GM19023 (cell line): ENCODE results near the gene PCDHGA1.
"Not testable (repeated sequence)": the region's sequence is repeated elsewhere in the genome, so short reads cannot be mapped to it uniquely, and the experiment has no call there.

ENCODE experiments used
- ATAC-seq: cut with Tn5 transposase; IDR thresholded peaks from one replicate; pipeline ENCODE4 v1.9.1; 2021; ENCODE audit warnings: mild to moderate bottlenecking, moderate library complexity; ENCODE audit not compliant: unreplicated experiment

PCDHGA1 gene

DNA sequence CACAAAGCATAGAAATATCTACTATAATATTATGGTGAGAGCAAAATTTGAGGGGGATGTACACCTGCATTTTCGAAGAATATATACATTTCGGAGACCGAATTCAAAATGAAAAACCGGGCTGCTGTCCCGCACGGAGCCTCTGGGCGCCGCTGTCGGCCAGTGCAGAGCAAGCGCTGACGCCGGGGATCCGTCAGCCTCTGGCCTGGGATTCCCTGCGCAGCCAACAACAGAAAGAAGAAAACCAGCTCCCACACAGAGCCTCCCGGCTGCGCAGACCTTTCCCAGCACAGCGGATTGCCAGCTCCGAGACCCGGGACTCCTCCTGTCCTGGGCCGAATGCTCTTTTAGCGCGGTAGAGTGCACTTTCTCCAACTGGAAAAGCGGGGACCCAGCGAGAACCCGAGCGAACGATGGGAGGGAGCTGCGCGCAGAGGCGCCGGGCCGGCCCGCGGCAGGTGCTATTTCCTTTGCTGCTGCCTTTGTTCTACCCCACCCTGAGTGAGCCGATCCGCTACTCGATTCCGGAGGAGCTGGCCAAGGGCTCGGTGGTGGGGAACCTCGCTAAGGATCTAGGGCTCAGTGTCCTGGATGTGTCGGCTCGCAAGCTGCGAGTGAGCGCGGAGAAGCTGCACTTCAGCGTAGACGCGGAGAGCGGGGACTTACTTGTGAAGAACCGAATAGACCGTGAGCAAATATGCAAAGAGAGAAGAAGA, 77.6 kb downstream of the PCDHGA1 start, which contains the start of gene PCDHGB6:
Gene PCDHGB6, plus strand, starts transcription at position 232 of the 716 bp plus-strand sequence. Its CDS starts 182 bp downstream, at position 414.
- not testable (repeated sequence) for ATAC-seq

DNA sequence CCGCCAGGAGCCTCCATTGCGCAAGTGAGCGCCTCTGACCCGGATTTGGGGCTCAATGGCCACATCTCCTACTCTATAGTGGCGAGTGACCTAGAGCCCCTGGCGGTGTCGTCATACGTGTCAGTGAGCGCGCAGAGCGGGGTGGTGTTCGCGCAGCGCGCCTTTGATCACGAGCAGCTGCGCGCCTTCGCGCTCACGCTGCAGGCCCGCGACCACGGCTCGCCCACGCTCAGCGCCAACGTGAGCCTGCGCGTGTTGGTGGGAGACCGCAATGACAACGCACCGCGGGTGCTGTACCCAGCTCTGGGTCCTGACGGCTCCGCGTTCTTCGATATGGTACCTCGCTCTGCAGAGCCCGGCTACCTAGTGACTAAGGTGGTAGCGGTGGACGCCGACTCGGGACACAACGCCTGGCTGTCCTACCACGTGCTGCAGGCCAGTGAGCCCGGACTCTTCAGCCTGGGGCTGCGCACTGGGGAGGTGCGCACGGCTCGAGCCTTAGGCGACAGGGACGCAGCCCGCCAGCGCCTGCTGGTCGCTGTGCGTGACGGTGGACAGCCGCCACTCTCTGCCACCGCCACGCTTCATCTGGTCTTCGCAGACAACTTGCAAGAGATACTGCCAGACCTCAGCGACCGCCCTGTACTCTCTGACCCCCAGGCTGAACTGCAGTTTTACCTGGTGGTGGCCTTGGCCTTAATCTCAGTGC, 79.4 kb downstream of the PCDHGA1 start:
- ATAC-seq = no peak

DNA sequence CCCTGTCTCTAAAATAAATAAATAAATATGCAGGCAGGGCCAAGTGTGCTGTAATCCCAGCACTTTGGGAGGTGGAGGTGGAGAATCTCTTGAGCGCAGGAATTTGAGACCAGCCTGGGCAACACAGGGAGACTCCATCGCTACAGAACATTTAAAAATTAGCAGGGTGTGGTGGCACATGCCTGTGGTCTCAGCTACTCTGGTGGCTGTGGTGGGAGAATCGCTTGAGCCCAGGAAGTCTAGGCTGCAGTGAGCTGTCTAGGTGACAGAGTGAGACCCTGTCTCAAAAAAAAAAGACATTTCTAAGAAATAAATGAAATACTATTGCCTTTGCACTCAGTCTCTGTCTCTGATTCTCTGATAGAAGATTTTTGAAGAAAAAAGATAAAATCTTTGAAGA, 81.3 kb downstream of the PCDHGA1 start:
- ATAC-seq = no peak

DNA sequence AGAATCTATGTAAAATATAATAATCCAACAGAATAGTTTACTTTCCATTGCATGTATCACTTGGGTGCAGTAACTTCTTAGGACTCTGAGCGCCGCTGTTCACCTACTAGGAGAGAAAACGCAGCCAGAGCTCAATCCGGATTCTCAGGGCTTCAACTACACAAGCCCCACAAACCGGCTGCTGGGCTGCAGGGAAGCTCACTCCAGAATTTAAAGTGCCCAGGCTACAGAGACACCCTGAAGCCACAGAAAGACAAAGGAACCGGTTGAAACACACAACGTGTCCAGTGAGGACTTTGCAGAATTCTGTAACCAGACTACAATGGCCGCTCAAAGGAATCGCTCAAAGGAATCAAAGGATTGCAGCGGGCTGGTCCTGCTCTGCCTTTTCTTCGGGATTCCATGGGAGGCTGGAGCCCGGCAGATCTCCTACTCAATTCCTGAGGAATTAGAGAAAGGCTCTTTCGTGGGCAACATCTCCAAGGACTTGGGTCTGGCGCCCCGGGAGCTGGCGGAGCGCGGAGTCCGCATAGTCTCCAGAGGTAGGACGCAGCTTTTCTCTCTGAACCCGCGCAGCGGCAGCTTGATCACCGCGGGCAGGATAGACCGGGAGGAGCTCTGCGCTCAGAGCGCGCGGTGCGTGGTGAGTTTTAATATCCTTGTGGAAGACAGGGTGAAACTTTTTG, 82.7 kb downstream of the PCDHGA1 start, which contains the start of gene PCDHGA10:
Gene PCDHGA10, plus strand, starts transcription at position 134 of the 686 bp plus-strand sequence. Its CDS starts 189 bp downstream, at position 323.
- ATAC-seq = peak; percentile 62

DNA sequence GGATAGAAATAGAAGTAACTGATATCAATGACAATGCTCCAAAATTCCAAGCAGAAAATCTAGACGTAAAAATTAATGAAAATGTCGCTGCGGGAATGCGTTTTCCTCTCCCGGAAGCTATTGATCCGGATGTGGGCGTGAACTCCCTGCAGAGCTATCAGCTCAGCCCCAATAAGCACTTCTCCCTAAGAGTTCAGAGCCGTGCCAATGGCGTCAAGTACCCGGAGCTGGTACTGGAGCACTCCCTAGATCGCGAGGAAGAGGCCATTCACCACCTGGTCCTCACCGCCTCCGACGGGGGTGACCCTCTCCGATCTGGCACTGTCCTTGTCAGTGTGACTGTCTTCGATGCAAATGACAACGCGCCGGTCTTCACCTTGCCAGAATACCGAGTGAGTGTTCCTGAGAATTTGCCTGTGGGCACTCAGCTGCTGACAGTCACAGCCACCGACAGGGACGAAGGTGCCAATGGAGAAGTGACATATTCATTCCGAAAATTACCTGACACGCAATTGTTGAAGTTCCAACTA, 83.3 kb downstream of the PCDHGA1 start:
- no peak for ATAC-seq

DNA sequence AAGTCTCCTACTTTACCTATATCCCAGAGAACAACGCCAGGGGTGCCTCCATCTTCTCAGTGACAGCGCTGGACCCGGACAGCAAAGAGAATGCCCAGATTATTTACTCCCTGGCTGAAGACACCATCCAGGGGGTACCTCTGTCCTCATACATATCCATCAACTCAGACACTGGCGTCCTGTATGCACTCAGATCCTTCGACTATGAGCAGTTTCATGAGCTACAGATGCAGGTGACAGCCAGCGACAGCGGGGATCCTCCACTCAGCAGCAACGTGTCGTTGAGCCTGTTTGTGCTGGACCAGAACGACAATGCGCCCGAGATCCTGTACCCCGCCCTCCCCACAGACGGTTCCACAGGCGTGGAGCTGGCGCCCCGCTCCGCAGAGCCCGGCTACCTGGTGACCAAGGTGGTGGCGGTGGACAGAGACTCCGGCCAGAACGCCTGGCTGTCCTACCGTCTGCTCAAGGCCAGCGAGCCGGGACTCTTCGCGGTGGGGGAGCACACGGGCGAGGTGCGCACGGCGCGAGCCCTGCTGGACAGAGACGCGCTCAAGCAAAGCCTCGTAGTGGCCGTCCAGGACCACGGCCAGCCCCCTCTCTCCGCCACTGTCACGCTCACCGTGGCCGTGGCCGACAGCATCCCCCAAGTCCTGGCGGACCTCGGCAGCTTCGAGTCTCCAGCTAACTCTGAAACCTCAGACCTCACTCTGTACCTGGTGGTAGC, 84.4 kb downstream of the PCDHGA1 start:
- ATAC-seq = not testable (repeated sequence)

DNA sequence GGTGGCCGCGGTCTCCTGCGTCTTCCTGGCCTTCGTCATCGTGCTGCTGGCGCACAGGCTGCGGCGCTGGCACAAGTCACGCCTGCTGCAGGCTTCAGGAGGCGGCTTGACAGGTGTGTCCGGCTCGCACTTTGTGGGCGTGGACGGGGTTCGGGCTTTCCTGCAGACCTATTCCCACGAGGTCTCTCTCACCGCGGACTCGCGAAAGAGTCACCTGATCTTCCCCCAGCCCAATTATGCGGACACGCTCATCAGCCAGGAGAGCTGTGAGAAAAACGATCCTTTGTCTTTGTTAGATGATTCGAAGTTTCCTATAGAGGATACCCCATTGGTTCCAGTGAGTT, 84.9 kb downstream of the PCDHGA1 start:
- not testable (repeated sequence) for ATAC-seq

DNA sequence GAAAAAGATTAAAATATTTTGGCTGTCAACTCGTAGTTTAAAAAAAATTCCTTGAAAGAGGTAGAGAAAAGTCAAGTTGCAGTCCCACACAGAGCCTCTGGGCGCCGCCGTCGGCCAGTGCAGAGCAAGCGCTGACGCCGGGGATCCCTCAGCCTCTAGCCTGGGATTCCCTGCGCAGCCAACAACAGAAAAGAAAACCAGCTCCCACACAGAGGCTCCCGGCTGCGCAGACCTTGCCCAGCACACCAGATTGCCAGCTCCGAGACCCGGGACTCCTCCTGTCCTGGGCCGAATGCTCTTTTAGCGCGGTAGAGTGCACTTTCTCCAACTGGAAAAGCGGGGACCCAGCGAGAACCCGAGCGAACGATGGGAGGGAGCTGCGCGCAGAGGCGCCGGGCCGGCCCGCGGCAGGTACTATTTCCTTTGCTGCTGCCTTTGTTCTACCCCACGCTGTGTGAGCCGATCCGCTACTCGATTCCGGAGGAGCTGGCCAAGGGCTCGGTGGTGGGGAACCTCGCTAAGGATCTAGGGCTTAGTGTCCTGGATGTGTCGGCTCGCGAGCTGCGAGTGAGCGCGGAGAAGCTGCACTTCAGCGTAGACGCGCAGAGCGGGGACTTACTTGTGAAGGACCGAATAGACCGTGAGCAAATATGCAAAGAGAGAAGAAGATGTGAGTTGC, 87.3 kb downstream of the PCDHGA1 start, which contains the start of gene PCDHGB7:
Gene PCDHGB7, plus strand, starts transcription at position 184 of the 679 bp plus-strand sequence. Its CDS starts 183 bp downstream, at position 367.
- peak; percentile 73 for ATAC-seq

DNA sequence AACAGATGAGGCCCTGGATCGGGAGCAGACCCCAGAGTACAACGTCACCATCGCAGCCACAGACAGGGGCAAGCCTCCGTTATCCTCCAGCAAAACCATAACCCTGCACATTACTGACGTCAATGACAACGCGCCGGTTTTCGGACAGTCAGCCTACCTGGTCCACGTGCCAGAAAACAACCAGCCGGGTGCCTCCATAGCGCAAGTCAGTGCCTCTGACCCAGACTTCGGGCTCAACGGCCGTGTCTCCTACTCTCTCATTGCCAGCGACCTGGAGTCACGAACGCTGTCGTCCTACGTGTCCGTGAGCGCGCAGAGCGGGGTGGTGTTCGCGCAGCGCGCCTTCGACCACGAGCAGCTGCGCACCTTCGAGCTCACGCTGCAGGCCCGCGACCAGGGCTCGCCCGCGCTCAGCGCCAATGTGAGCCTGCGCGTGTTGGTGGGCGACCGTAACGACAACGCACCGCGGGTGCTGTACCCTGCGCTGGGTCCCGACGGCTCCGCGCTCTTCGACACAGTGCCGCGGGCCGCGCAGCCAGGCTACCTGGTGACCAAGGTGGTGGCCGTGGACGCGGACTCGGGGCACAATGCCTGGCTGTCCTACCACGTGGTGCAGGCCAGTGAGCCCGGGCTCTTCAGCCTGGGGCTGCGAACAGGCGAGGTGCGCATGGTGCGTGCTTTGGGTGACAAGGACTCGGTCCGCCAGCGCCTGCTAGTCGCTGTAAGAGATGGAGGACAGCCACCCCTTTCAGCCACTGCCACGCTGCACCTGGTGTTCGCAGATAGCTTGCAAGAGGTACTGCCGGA, 89.0 kb downstream of the PCDHGA1 start:
- no peak for ATAC-seq

DNA sequence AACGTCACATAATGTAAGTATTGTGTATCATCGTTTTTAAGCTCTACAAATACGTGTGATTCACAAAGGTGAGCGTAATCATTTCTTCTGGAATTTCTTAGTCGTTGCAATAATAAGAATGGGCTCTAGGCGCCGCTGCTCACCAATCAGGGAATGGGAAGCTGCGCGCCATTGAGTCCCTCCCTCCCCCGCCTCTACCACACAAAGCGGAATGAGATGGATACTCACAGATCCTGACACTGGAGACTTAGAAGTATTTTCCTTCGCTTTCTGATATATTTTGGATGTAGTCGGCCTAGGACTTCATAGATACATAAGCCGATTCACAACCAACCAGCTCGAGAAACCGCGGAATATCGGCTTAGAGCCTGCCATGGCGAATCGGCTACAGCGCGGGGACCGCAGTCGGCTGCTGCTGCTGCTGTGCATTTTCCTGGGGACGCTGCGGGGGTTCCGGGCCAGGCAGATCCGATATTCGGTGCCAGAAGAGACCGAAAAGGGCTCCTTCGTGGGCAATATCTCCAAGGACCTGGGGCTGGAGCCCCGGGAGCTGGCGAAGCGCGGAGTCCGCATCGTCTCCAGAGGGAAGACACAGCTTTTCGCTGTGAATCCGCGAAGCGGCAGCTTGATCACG, 90.7 kb downstream of the PCDHGA1 start, which contains the start of gene PCDHGA11:
Gene PCDHGA11, plus strand, starts transcription at position 197 of the 634 bp plus-strand sequence. Its CDS starts 177 bp downstream, at position 374.
- peak; percentile 46 for ATAC-seq

DNA sequence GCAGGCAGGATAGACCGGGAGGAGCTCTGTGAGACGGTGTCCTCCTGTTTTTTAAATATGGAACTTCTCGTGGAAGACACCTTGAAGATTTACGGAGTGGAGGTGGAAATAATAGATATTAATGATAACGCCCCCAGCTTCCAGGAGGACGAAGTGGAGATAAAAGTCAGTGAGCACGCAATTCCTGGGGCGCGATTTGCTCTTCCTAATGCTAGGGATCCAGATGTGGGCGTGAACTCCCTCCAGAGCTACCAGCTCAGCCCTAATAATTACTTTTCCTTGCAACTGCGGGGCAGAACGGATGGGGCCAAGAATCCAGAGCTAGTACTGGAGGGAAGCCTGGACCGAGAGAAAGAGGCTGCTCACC, 91.2 kb downstream of the PCDHGA1 start:
- ATAC-seq = no peak

DNA sequence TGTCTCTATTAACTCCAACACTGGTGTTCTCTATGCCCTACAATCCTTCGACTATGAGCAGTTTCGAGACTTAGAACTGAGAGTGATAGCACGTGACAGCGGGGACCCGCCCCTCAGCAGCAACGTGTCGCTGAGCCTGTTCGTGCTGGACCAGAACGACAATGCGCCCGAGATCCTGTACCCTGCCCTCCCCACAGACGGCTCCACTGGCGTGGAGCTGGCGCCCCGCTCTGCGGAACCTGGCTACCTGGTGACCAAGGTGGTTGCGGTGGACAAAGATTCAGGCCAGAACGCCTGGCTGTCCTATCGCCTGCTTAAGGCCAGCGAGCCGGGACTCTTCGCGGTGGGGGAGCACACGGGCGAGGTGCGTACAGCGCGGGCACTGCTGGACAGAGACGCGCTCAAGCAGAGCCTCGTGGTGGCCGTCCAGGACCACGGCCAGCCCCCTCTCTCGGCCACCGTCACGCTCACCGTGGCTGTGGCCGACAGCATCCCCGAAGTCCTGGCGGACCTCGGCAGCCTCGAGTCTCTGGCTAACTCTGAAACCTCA, 92.5 kb downstream of the PCDHGA1 start:
- no peak for ATAC-seq

DNA sequence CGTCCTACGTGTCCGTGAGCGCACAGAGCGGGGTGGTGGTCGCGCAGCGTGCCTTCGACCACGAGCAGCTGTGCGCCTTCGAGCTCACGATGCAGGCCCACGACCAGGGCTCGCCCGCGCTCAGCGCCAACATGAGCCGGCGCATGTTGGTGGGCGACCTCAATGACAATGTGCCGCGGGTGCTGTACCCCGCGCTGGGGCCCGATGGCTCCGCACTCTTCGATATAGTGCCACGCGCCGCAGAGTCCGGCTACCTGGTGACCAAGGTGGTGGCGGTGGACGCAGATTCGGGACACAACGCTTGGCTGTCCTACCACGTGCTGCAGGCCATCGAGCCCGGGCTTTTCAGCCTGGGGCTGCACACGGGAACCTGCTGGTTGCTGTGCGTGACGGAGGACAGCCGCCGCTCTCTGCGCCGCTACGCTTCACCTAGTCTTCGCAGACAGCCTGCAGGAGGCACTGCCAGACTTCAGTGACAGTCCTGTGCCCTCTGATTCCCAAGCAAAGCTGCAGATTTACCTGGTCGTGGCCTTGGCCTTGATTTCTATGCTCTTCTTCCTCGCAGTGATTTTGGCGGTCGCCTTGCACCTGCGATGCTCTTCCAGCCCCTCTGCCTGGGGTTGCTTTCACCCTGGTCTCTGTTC, 97.6 kb downstream of the PCDHGA1 start:
- no peak for ATAC-seq

DNA sequence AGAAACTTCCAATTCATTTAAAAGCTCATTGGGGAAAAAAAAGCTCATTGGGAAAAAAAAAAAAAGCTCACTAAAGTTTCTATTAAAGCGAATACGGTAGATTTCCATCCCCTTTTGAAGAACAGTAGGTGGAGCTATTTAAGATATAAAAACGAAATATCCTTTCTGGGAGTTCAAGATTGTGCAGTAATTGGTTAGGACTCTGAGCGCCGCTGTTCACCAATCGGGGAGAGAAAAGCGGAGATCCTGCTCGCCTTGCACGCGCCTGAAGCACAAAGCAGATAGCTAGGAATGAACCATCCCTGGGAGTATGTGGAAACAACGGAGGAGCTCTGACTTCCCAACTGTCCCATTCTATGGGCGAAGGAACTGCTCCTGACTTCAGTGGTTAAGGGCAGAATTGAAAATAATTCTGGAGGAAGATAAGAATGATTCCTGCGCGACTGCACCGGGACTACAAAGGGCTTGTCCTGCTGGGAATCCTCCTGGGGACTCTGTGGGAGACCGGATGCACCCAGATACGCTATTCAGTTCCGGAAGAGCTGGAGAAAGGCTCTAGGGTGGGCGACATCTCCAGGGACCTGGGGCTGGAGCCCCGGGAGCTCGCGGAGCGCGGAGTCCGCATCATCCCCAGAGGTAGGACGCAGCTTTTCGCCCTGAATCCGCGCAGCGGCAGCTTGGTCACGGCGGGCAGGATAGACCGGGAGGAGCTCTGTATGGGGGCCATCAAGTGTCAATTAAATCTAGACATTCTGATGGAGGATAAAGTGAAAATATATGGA, 100.2 kb downstream of the PCDHGA1 start, which contains the start of gene PCDHGA12:
Gene PCDHGA12, plus strand, starts transcription at position 176 of the 782 bp plus-strand sequence. Its CDS starts 253 bp downstream, at position 429.
- peak; percentile 63 for ATAC-seq

DNA sequence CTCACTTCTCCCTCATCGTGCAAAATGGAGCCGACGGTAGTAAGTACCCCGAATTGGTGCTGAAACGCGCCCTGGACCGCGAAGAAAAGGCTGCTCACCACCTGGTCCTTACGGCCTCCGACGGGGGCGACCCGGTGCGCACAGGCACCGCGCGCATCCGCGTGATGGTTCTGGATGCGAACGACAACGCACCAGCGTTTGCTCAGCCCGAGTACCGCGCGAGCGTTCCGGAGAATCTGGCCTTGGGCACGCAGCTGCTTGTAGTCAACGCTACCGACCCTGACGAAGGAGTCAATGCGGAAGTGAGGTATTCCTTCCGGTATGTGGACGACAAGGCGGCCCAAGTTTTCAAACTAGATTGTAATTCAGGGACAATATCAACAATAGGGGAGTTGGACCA, 101.0 kb downstream of the PCDHGA1 start:
- ATAC-seq = no peak

DNA sequence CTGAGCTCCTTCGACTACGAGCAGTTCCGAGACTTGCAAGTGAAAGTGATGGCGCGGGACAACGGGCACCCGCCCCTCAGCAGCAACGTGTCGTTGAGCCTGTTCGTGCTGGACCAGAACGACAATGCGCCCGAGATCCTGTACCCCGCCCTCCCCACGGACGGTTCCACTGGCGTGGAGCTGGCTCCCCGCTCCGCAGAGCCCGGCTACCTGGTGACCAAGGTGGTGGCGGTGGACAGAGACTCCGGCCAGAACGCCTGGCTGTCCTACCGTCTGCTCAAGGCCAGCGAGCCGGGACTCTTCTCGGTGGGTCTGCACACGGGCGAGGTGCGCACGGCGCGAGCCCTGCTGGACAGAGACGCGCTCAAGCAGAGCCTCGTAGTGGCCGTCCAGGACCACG, 102.0 kb downstream of the PCDHGA1 start:
- not testable (repeated sequence) for ATAC-seq

DNA sequence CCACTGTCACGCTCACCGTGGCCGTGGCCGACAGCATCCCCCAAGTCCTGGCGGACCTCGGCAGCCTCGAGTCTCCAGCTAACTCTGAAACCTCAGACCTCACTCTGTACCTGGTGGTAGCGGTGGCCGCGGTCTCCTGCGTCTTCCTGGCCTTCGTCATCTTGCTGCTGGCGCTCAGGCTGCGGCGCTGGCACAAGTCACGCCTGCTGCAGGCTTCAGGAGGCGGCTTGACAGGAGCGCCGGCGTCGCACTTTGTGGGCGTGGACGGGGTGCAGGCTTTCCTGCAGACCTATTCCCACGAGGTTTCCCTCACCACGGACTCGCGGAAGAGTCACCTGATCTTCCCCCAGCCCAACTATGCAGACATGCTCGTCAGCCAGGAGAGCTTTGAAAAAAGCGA, 102.4 kb downstream of the PCDHGA1 start:
- ATAC-seq = not testable (repeated sequence)
